ENCODE data around the gene FUZ. TPM values are rescaled to one million over a fixed set of nuclear protein-coding genes. Genes with fewer than 3 reads are reported as not detected.

FUZ gene
- polyA plus RNA-seq, 1 donor from 2014 or later: 35.4 TPM

- H2AFZ ChIP-seq (ENCODE audit: low read depth, low read length): no peak overlapping the region
- H3K9me2 ChIP-seq (ENCODE audit: insufficient read depth, low read length): no peaks in the 10 kb centered on the region
- H4K20me1 ChIP-seq (ENCODE audit: insufficient read depth): no peaks in the 10 kb centered on the region
- no peaks in the 10 kb centered on the region for H3K79me2 ChIP-seq (replicated peaks; ENCODE audit: insufficient read depth, low read length)
- no peak overlapping the region for H3K27ac ChIP-seq (ENCODE audit: low read length)
- no peak for TF ChIP-seq TAF1 (IDR thresholded peaks at IDR 0.05; ENCODE audit: low read depth)
- no peak for TF ChIP-seq CTCF (IDR thresholded peaks at IDR 0.05; ENCODE audit: poor library complexity, severe bottlenecking)
- no peak for TF ChIP-seq EP300 (conservative IDR thresholded peaks at IDR 0.05; ENCODE audit: poor library complexity, severe bottlenecking)
- no peak for TF ChIP-seq EZH2 (IDR thresholded peaks at IDR 0.05; ENCODE audit: borderline replicate concordance, insufficient read depth, low read length, poor library complexity, severe bottlenecking)
- no peak for TF ChIP-seq MXI1 (conservative IDR thresholded peaks at IDR 0.05; ENCODE audit: poor library complexity, severe bottlenecking)
- no peak for TF ChIP-seq SMC3 (conservative IDR thresholded peaks at IDR 0.05; ENCODE audit: poor library complexity)
- no peak for TF ChIP-seq RAD21 (conservative IDR thresholded peaks at IDR 0.05)
- no peak for TF ChIP-seq POLR2AphosphoS5 (IDR thresholded peaks at IDR 0.05)
- TF ChIP-seq REST (IDR thresholded peaks at IDR 0.05; ENCODE audit: borderline replicate concordance): no peak
- no peak overlapping the region for H3K9ac ChIP-seq (ENCODE audit: low read length)
- no peaks in the 10 kb centered on the region for H3K27me3 ChIP-seq (ENCODE audit: insufficient read depth, low read depth, low read length)
- H3K4me3 ChIP-seq (ENCODE audit: low read length): no peak overlapping the region
- H3K9me3 ChIP-seq (ENCODE audit: low read length): no peaks in the 10 kb centered on the region
- H3K36me3 ChIP-seq (ENCODE audit: insufficient read depth, low read length): no peaks in the 10 kb centered on the region
- no peaks in the 10 kb centered on the region for H3F3A ChIP-seq (ENCODE audit: insufficient read depth, low read length, poor library complexity, severe bottlenecking)
- H3K4me2 ChIP-seq (ENCODE audit: low read length): no peak overlapping the region
Observed at GRCh38 chr19:49779731-49780555, 33.1 kb downstream of the FUZ start.

GRCh38 chr19:49776371-49776764, 36.7 kb downstream of the FUZ start:
- H2AFZ ChIP-seq (ENCODE audit: low read depth, low read length): no peak overlapping the region
- H3K9me2 ChIP-seq (ENCODE audit: insufficient read depth, low read length): no peaks in the 10 kb centered on the region
- H4K20me1 ChIP-seq (ENCODE audit: insufficient read depth): no peaks in the 10 kb centered on the region
- H3K36me3 ChIP-seq (ENCODE audit: insufficient read depth, low read length): no peaks in the 10 kb centered on the region
- H3K9ac ChIP-seq (ENCODE audit: low read length): no peak overlapping the region
- no peak overlapping the region for H3K4me3 ChIP-seq (ENCODE audit: low read length)
- no peak for TF ChIP-seq MXI1 (conservative IDR thresholded peaks at IDR 0.05; ENCODE audit: poor library complexity, severe bottlenecking)
- no peak for TF ChIP-seq TAF1 (IDR thresholded peaks at IDR 0.05; ENCODE audit: low read depth)
- TF ChIP-seq REST (IDR thresholded peaks at IDR 0.05; ENCODE audit: borderline replicate concordance): no peak
- TF ChIP-seq EP300 (conservative IDR thresholded peaks at IDR 0.05; ENCODE audit: poor library complexity, severe bottlenecking): no peak
- no peak for TF ChIP-seq SMC3 (conservative IDR thresholded peaks at IDR 0.05; ENCODE audit: poor library complexity)
- no peak for TF ChIP-seq POLR2AphosphoS5 (IDR thresholded peaks at IDR 0.05)
- TF ChIP-seq EZH2 (IDR thresholded peaks at IDR 0.05; ENCODE audit: borderline replicate concordance, insufficient read depth, low read length, poor library complexity, severe bottlenecking): no peak
- no peak for TF ChIP-seq RAD21 (conservative IDR thresholded peaks at IDR 0.05)
- TF ChIP-seq CTCF (IDR thresholded peaks at IDR 0.05; ENCODE audit: poor library complexity, severe bottlenecking): no peak
- H3F3A ChIP-seq (ENCODE audit: insufficient read depth, low read length, poor library complexity, severe bottlenecking): no peaks in the 10 kb centered on the region
- no peak overlapping the region for H3K27ac ChIP-seq (ENCODE audit: low read length)
- H3K79me2 ChIP-seq (replicated peaks; ENCODE audit: insufficient read depth, low read length): no peaks in the 10 kb centered on the region
- H3K9me3 ChIP-seq (ENCODE audit: low read length): no peaks in the 10 kb centered on the region
- no peak overlapping the region for H3K4me2 ChIP-seq (ENCODE audit: low read length)
- H3K27me3 ChIP-seq (ENCODE audit: insufficient read depth, low read depth, low read length): no peaks in the 10 kb centered on the region

All from neural cell (in vitro differentiated cells).